Cerebellar nuclear complex (tissue), 1 donor: ENCODE data around the gene RAB40A.
A peak's percentile ranks its signal among the peaks of the same experiment; 100 is the strongest.

Experiments used
- DNase-seq, 2 experiments: peaks; one replicate each; lab custom pipeline; 2025; lab: John Stamatoyannopoulos, UW

RAB40A gene, protein sequence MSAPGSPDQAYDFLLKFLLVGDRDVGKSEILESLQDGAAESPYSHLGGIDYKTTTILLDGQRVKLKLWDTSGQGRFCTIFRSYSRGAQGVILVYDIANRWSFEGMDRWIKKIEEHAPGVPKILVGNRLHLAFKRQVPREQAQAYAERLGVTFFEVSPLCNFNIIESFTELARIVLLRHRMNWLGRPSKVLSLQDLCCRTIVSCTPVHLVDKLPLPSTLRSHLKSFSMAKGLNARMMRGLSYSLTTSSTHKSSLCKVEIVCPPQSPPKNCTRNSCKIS

DNA sequence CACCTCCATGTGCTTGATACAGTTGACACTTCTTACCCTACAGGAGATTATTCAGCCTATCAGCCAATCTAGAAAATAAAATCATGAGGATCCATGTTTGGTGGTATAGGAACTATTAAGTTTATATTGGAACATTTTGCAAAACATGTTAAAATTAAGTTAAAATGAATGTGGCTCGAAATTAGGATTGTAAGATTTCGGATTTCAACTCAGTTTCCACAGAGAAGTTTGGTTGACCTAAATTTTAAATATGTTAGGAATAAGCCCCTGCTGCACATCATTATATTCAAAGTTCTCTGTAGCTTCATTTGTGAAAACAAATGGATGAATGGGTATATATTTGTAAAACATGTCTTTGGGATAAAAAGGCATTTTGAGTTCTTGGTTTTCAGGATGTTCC, at the start of gene RAB40A:
Gene RAB40A (minus strand): TSS at position 101 of the 400 bp plus-strand sequence. CDS start 18,733 bp downstream, outside the sequence.
- DNase-seq, result no peak

DNA sequence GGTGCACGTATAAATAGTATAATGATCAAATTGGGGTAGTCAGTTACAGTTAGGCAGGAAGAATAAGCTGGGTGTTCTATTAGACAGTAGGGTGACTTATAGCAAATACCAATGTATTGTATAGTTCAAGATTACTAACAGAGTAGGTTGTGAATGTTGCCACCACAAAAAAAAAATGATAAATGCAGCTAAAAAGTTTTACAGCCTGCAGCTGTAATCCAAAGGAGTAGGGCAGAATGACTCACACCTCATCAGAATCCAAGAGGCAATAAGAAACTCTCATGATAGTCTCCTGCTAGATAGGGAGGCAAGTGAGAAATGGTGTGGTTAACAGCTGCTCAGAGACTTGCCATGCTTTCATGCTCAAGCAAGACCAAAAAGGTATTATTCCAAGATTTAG, 46.5 kb upstream of the RAB40A start:
- no peak for DNase-seq

DNA sequence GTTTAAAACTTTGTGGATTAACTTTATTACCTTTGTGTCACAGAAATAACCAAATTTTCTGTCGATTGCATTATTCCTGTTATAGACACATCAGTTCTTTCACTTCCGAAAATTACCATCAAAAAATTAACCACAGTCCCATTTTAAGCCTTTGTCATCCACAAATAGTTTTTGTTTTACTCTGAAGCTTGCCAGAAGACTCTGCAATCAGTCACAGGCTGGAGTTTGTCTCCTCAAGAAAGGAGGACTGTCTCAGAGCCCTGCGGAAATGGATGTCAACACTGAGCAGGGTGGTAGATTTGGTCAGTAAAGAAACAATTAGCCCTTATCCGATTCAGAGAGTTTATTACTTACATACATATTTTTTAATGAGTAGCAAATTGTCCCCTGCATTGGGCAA, 45.9 kb upstream of the RAB40A start:
- no peak for DNase-seq

DNA sequence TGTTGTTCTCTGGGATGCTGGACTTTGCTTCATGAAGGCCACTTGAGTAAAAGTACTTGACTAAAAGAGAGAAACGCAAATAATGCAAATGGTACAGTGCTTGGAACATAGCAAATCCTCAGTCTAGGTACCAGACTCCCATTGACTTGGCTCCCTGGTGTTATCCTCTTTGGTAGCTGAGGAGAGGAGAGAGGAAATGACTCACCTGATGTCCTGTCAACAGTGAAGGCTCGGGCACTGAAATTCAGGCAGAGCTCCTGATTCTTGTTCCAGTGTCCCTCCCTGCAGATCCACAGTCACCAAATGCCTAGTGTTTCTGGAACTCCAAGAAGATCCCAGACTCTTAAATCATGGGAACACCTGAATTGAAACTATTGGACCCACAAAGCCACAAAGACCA, 43.5 kb upstream of the RAB40A start:
- no peak for DNase-seq

DNA sequence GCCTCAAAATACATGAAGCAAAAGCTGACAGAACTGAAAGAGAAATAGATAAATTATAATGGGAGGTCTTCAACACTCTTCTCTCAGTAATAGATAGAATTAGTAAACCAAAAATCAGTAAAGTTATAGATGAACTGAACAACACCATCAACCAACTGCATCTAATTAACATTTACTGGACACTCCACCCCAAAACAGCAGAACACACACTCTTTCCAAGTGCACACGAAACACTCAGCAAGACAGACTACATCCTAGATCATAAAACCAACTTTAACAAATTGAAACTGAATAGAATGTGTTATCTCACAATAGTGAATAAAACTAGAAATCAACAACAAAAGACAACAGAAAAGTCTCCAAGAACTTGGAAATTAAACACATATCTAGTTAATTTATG, 41.0 kb upstream of the RAB40A start:
- DNase-seq, result no peak

DNA sequence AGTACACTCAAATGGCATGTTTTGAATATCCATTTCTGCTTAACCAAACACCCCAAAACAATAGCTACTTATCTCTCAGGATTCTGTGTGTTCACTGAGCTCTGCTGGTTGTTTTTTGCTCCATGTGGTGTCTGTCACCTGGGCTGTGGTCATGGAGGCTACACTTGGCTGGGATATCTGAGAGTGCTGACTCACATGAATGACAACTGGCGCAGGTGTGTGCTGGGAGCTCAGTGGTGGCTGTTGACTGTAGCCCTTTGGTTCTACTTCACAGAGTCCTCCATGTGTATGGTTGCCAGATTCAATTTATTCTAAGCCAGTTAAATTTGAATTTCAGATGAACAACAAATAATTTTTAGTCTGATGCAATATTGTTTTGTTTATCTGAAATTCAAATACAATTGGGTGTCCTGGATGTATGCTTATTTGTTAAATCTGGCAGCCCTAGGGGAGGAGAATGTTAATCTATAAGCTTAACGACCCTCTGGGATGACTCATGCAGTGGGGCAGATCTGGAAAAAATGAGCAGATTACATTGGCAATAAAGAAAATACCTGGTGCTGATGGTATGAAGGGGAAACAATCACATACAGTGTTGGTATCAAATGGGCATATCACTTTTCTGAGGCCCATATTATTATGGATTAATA, 37.8 kb upstream of the RAB40A start:
- DNase-seq, result no peak

DNA sequence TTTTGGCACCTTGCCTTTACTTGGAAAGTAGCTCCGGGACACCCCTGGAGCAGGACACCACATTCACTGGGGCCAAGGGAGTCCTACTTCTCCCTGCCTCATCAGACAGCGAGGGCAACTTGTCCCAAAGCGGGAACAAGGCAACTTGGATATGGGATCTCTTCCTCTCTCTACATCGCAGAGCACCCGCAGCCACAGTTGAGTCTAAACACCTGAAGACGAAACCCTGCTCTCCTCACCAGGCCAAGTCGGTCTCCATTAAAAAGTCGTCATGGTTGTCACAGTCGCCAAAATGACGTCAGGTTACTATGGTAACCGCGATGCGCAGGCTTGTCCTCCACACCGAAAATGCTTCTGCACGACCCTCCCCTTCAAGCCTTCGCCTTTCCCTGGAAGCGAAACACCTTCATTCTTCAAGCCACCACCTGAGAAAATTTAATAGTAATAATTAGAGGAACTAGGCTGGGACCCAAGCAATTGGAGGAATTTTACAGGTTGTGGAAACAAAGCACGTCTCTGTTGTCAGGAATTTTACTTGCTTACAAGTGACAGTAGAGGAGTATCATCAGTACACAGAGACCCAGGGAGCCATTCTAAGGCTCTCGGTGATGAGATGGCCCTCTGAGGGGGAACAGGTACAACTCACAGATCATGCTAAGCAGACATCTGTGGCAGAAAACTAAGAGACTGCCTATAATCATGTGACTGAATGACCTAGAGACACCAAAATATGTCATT, 35.6 kb upstream of the RAB40A start:
- DNase-seq, result peak; percentile 1 to 49

DNA sequence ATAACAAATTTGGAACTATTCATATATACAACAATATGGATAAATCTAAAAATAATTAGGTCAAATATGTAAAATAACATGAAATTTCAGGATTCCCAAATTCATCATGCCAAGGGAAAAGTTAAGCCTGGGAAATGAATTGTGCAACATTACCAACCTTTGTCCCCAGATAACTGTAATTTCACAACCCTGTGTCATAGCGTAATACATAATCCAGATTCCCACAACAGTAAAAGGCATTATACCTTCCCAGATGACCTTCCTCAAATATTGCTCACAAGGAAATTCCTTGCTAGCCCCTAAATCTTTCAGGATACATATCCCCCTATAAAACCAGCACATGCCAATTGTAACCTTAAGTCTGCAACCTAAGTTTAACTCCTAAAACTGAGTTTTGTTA, 32.9 kb upstream of the RAB40A start:
- DNase-seq, result no peak

DNA sequence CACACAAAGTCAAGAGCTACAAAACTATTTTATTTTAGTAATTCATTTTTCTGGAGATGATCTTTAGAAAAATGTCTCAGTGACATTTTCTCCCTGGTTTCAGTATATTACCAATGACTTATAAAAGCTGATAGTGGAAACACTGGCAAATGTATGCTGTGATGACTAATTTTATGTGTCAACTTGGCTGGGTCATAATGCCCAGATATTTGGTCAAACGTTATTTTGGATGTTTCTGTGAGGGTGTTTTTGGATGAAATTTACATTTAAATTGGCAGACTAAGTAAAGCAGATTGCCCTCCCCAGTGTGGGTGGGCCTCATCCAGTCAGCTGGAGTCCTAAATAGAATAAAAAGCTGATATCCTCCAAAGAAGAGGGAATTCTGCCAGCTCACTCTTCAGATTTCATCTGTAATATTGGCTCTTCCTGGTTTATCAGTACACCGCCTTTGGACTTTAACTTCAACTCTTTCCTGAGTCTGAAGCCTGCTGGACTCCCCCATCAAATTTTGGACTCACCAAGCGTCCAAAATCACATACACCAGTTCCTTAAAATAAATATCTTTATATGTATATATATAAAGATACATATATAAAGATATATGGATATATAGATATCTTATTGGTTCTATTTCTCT, 31.2 kb upstream of the RAB40A start:
- no peak for DNase-seq

DNA sequence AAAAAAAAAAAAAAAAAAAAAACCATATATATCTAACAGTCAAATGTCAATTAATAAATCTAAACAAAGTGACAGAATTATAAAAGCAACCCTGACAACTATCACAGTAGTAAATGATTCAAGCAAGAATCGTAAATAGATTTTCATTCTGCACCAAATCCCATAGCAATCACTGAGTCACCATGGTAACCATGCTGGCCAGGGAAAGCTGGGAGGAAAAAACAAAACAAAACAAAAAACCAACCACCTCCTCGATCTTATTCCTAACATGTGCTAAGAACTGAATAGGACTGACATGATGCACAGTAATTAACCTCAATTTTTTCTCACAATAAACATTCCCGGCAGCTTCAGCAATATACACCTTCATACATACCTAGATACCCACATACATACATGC, 30.6 kb upstream of the RAB40A start:
- DNase-seq, result no peak

DNA sequence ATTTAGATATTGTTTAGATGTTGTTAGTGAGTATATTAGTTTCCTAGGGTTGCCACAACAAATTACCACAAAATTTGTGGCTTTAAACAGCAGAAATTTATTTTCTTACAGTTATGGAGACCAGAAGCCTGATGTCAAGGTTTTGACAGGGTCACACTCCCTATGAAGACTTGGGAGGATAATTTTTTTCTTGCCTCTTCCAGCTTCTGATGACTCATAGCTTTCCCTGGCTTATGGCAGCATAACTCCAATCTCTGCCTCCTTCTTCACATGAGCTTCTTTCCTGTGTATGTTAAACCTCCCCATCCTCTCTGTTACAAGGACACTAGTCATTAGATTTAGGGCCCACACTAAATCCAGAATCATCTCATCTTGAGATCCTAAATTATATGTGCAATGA, 20.9 kb upstream of the RAB40A start:
- DNase-seq, result no peak

DNA sequence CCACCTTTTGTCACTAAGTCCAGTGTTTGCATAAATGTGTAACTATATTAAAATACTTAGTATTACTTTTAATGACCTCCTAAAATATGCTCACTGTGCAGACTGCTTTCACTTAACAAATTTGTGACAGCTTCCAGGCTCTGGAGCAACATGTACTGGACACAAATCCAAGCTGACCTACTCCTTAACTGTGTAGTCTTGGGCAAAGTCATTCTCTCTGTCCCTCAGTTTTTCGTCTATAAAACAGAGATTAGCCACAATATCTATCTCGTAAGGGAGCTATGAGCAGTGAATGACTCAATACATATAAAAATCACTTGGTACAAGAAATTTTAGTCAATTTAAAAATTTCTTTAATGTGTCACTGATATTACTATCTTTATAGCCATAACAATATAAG, 20.4 kb upstream of the RAB40A start:
- no peak for DNase-seq

DNA sequence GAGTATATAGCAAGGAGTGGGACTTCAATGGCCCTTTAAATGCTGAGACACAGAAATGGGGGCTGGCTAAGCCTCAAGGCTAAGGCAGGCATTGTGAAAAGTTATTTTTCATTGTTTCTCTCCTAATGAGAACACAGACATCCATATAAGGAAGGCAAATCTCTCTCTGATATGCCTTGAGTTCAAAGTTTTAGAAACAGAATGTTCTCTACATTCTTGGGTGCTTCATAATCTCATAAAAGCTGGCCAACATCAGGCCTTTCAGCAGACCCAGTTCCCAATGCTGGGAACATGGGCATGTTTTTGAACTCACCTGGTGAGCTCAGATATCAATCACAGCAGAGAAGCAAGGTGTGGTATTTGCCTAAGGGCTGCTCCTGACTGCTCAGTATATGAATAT, 19.4 kb upstream of the RAB40A start:
- no peak for DNase-seq

DNA sequence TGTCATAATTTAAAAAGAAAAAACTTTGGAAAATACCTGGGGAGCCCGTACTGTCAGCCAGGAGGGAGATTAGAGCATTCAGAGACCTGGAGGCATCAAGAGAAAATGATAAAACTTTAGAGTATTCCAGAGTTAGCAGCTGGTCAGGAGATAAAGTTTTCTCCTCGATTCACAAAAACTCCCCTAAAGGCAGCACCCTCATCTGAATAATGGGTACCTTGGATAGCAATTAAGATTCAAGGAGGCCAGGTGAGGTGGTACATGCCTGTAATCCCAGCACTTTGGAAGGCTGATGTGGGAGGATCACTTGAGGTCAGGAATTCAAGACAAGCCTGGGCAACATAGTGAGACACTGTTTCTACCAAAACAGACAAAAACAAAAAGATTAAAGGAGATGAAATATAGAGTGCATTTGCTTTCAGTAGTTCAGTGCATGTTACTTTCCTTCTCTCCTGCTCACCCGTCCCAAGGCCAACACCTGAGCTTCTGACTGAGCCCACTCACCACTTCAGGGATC, 18.6 kb upstream of the RAB40A start:
- no peak for DNase-seq

DNA sequence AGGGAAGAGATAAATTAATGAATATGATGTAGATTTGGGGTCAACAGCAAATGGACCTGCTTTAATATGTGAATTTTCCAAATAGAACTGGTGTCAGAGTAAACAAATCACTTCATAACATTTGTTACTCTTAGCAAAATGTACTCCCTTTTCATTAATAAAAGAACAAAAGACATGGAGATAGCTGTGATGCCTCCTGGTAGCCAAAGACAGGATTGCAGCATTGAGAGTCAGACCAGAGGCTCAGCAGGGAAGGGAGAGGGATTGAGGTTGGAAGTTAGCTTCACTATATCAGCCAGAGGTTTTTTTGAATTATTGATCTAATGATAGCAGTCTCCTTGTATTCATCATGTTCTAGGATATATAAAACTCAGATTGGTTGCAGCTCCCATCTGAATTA, 17.4 kb upstream of the RAB40A start:
- DNase-seq, result no peak

DNA sequence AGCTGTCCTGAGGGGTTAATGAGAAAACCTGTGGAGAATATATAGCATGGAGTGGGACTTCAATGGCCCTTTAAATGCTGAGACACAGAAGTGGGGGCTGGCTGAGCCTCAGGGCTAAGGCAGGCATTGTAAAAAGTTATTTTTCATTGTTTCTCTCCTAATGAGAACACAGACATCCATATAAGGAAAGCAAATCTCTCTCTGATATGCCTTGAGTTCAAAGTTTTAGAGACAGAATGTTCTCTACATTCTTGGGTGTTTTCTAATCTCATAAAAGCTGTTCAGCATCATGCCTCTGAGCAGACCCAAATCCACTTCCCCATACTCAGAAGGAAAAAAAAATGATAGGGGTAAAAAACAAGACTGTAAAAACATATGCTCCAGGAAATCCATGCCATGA, 16.8 kb upstream of the RAB40A start:
- no peak for DNase-seq

DNA sequence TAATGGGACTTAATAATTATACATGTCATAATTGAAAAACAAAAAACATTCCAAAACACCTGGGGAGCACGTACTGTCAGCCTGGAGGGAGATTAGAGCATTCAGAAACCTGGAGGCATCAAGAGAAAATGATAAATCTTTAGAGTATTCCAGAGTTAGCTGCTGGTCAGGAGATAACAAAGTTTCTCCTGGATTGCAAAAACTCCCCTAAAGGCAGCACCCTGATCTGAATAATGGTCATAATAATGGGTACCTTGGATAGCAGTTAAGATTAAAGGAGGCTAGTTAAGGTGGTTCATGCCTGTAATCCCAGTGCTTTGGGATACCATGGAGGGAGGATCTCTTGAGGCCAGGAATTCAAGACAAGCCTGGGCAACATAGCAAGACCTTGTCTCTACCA, 15.9 kb upstream of the RAB40A start:
- no peak for DNase-seq

DNA sequence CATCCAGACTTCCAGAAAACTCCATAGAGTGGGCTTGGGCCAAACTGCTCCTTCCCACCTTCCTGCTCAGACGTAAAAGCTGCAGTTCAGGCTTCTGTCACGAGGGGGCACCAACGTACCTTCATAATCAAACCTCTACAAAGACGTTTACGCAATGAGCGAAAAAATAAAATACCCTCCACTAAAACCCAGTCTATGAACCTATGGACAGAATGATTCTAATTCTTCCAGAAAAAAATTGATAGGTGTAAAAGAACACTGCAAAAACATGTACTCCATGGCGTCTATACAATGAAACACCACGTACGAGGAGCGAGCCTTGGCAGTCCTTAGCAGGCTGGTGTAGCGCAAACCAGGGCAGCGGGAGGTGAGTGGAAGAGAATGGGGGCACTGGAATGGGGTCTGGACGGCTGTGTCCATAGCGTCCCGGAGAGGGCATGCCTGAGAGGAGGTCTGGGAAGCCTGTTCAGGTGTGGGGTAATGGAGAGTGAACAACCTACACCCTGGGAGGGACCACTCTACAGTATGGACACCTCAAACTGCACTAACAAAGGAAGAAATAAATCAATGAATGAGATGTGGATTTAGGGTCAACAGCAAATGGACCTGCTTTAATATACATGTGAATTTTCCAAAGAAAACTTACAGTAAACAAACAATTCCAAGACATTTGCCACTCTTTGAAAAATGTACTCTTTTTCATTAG, 14.4 kb upstream of the RAB40A start:
- peak in 1 of 2 experiments; percentile 5 for DNase-seq

DNA sequence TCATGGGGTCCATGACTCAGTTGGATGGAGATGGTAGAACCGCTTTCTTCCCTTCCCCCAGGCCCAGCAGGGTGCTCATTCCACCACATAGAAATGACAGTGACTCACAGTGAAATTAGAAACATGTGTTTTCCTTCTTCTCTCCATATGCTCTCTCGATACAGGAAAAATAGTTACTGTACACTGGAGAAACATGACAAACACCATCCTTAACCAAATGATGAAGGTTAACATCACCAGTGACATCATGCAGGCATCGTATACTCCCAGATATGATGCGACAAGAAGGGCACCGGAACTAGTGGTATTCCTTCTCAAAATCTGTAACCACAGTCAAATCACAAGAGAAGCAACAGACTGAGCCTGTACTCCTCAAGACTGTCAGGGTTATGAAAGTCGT, 11.7 kb upstream of the RAB40A start:
- DNase-seq, result no peak

DNA sequence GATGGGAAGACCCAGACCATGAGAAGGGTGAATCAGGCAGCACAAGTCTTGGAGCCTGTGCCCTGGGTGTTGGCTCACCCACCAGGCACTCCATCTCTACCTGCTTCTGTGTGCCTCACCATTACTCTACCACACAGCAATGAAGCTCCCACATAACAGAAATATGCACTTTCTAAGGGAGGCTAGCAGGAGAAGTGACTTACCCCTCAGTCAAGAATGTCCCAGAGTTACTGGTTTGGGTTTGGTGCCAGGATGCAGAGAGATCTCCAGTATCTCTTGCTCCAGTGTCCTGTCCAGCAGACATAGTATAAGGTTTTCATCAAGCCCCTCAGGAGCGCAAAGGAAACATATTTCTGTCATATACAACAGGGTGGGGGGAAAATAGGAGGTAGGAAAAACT, 11.3 kb upstream of the RAB40A start:
- DNase-seq, result no peak

DNA sequence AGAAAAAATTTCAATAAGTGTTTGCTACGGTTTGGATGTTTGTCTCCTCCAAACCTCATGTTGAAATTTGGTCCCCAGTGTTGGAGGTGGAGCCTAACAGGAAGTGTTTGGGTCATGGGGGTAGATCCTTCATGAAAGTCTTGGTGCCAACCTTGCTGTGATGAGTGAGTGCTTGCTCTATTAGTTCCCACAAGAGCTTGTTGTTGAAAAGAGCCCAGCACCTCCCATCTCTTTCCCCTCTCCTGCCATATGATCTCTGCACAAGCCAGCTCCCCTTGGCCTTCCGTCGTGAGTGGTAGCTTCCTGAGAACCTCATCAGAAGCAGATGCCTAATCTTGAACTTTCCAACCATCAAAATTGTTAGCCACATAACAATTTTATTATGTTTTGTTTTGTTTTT, 10.3 kb upstream of the RAB40A start:
- DNase-seq, result no peak

DNA sequence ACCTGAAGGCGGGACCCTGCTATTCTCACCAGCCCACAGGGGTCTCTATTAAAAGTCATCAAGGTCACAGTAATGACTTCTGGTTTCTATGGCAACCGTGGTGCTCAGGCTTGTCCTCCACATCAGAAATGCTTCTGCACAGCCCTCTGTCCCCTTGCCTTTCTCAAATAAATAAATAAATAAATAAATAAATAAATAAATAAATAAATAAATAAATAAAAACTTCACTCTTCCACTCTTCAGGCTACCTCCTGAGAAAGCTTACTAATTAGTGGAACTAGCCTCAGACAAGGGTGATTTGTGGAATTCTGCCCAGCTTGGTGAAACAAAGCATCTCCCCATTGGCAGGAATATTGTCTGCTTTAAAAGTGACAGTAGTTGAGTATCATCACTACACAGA, 5.5 kb upstream of the RAB40A start:
- no peak for DNase-seq
